CD4-positive, alpha-beta T cell treated with Interleukin-12 subunit alpha and Interleukin-12 subunit beta, for 1 hour (primary cell): ENCODE data around the gene C3orf20.

Experiments
- DNase-seq: peaks from one replicate; pipeline ENCODE4 v3.0.0-alpha.2; 2020

The C3orf20 gene

DNA sequence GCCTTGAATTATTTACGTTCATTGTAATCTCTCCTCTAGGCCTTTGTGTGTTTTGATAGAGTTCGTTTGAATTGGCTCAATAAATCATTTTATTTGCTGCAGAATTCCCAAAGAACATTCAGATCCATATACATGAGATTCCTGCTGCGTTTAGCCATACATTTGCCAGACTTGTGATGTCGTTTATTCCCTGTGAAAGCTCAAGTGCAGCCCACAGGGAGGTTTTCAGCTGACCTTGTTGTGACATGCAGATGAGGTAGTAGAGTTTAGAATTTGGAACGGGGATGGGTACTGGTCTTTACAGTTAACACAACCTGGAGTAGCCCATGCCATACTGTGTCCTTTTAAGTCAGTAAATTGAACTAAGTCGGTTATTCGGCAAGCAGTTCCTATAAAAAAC is at the start of gene C3orf20:
TSS of gene C3orf20 (plus strand) at position 301 of the 400 bp plus-strand sequence. CDS start 7,573 bp downstream, outside the sequence.
- no peak for DNase-seq

GRCh38 chr3:14625443-14625842 is 49.5 kb upstream of the C3orf20 start:
- no peak for DNase-seq

DNA sequence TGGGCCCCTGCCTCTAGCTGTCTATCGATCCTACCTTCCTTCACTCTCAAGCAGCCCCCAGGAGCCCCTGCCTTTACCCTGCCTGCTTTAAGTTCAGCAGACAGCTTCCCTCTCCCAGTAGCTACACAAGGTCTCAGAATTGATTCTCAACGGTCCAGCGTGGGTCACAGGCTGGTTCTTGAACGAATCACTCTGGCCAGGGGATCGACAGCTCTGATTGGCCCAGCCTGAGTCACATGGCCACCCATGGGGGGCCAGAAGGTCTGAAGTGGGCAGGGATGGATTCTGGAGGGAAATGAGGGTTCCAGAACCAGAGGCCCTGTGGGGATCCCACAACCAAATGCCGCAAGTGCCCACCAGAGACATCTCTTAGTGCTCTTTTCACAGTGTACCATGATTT is 47.1 kb upstream of the C3orf20 start:
- no peak for DNase-seq

GRCh38 chr3:14628406-14628805 is 46.5 kb upstream of the C3orf20 start:
- no peak for DNase-seq

GRCh38 chr3:14630404-14631100 is 44.4 kb upstream of the C3orf20 start:
- no peak for DNase-seq

GRCh38 chr3:14631101-14631497 is 43.8 kb upstream of the C3orf20 start:
- no peak for DNase-seq

DNA sequence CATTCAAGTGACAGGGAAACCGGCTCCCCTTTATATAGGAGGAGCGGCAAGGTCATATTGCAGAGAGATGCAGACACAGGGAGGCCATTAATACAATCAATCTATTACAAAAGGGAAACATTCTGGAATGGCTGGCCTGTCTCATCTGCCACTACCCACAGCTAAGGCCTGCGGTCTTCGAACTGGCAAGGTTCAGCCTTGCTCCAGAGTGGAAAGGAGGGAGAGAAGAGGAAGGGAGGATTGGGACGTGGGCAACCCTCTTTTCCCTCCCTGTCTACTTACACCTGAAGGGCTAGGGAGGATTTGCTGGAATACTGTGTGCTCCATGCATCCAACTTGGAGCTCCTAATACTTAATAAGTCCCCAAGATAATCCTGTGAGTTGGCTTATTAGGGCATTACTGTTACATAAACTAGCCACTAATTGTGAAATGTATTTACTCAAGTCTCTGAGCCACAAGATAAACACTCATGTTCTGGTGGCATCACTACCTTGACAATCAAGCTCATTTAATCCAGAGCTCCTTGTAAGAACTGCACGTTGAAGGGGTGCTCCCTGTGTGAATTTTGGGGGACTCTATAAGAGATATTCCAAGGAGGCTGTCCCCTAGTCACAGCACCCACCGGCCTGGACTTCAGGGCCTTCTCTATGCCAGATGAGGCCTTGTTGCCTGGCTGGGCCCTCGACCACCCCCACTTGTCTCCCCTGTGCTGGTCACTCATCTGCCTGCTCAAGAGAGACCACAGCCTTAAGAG is 43.1 kb upstream of the C3orf20 start:
- DNase-seq: no peak

DNA sequence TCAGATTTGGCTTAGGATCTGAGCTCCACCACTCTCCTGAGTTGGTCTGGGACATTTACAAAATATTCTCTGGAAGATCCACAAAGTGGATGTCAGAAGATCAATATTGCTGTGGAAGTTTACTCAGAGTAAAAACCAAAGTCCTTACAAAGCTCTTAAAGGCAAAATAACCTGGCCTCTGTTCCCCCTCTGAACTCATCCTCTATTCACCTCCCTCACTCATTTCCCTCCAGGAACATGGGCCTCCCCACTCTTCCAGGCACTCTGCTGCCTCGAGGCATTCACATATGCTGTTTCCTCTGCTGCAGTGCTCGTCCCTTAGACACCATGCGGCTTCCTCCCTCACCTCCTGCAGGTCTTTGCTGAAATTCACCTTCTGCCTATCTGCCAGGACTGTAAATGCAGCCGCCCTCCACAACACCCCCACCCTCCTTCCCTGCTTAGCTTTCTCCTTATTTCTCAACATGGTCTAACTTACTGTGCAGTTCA is 42.5 kb upstream of the C3orf20 start:
- no peak for DNase-seq

DNA sequence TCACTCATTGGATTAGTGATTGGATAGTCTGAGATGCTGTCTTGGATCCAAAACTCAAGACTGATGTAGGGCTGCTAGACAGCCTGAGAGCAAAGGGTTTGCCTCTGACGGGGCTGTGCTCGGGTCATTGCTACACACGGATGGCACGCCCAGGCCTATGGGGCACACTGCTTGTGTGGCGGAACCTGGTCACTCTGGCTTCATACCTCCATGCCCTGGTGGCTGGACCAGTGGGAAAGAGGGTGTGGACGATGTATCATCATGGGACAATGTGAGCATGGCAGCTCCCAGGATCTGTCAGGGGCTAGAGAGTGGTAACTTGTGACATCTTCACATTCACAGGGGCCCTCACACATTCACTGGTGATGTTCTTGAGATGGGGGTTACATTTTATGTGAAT is 41.5 kb upstream of the C3orf20 start:
- DNase-seq: no peak

DNA sequence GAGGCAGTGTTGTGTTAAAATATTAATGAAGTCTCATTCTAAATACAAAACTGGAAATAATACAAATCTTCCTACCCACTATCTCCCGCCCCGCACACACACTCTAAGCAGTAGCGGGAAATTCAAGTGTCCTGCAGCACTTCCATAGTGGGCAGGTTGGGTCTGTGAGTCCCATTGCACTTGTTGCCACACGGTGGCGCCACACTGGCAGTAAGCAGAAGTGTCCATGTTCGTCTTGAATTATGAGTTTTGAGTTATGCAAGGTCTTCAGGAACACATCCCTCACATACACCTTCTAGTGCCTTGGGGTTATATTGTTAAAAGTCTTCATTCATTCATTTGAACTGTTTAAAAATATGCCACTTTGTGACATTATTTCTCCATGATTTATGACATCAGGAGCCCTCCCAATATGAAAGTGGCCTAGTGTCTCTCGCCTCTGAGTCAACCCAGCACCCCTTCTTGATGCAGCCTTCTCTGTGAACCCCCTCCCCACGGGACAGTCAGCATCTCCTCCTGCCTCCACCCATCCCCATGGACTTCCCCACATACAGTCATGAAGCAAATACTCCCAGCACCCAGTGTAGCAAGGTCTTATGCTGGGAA is 41.0 kb upstream of the C3orf20 start:
- peak; percentile 61 for DNase-seq

GRCh38 chr3:14634763-14635400 is 40.1 kb upstream of the C3orf20 start:
- no peak for DNase-seq

GRCh38 chr3:14636496-14637087 is 38.3 kb upstream of the C3orf20 start:
- no peak for DNase-seq

GRCh38 chr3:14640157-14640562 is 34.8 kb upstream of the C3orf20 start:
- no peak for DNase-seq

DNA sequence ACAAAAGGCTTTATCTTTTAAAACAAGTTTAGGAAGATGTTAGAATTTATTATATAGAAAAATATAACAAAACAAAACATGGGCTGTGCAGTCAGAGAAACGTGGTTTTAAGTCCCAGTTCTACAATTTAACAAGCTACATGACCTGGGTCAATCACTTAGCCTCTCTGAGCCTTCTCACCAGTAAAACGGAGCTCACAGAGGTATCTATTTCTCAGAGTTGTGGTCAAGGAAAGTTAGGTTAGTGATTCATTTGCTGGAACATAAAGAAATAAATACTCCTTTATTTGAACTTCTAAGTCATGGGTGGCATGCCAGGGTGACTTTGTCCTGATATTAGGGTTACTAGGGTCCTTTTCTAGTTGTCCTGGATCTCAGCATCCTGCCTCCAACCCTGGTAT is 34.2 kb upstream of the C3orf20 start:
- DNase-seq: no peak

DNA sequence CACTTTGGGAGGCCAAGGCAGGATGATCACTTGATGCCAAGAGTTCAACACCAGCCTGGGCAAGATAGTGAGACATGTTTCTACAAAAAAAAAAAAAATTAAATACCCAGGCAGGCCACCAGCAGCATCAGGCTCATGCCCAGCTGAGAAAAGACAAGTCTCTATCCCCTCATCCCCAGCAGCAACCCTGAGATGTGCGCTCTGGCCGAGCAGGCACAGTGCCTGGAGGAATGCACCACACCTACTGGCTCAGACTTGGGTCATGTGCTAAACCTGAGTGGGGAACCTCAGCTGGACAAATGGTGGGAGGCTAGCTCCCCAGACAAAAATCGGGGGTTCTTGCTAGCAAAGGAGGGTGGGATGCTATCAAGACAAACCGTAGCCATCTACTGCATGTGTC is 33.6 kb upstream of the C3orf20 start:
- DNase-seq: no peak

DNA sequence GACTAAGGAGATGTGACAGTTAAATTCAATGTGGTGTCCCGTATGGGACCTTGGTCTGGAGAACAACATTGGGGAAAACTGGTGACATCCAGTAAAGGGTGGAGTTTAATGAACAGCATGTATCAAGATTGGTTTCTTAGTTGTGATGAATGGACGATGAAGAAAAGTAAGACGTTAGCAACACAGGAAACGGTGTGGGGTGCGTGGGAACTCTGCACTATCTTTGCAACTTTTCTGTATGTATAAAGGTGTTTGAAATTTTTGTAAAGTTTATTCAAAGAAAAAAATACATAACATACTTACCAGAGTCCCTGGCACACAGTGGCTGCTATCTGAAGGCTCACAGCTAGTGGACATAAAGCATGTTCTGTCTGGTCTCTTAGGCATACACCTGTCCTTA is 29.5 kb upstream of the C3orf20 start:
- no peak for DNase-seq

DNA sequence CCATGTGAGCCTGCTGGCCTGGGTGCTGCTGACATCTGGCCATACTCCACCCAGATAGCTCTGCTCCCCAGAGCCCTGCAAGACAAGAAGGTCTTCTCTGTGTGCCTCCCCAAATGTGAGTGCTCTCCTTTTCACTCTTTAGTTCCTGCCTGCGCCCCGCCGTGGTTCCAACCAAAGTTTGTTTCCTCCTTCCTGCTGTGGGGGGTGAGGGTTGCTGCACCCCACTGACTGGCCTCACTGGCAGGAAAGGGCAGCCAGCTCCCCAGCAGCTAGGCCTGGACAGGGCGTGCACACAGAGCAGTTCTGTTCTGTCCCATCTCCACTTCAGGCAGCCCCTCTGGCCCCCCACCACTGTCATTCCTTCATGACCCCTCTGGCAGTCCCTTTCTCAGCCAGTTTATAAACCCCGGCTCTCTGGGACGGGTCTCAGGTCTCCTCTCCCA is 28.8 kb upstream of the C3orf20 start:
- DNase-seq: no peak

- no peak for DNase-seq
These were observed 28.1 kb upstream of the C3orf20 start for GRCh38 chr3:14646589-14647413.

DNA sequence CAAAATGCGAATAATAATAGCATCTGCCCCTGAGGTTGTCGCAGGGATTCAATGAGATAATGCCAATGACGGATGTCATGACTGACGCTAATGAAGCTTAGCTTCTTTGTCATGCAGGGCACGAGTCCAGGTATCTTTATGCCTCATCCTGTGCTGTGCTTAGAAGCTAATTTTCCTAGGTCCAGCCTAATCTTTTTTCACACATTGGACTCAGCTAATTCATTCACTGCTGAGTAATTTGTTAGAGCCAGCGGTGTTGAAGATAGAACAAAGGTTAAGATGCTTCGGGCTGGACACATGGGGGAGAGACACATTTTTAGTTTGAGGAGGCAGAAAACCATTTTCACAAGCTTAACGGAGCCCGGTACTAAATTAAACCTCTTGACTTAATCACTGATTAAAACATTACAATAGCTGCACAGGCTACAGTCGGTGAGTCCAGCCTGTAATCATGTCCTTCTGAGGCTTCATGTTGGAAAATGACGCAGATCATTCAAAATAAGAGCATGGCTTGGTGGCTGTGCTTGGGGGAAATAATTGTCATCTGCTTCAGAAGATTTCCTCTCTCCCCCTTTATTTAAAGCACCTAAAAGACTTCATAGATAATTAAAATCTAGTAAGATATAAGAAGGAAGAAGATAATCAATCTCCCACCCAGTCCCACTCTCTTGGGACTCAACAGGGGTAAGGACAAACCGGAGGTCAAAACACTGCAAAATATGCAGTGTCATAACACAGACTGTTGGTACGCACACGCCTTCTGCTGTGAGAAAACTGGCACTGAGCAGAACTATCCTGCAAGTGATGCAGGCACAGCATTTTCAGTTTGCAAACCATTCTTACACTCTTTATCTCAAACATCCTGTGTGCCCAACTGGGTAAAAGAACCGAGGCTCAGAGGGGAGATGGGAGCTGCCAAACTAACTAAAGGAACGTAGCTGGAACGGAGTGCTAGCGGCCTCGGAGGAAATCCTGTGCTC is 26.7 kb upstream of the C3orf20 start:
- no peak for DNase-seq

- DNase-seq: no peak
These were observed 25.5 kb upstream of the C3orf20 start for GRCh38 chr3:14649466-14649865.

DNA sequence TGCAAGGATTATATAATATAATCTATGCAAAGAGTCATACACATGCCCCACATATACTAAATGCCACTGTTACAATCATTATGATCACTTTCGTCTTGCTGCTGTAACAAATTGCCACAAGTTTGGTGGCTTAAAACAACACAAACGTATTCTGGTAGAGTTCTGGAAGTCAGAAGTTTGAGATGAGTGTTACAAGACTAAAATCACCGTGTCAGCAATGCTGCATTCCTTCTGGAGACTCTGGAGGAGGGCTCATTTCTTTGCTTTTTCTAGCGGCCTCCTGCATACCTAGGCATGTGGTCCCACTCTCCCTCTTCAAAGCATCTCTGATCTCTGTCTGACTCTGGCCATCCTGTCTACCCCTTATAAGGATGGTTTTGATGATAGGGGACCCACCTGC is 24.7 kb upstream of the C3orf20 start:
- no peak for DNase-seq
